Left cardiac atrium (tissue), 4 donors: ENCODE measurements around the gene SCGB1A1. TPM values are rescaled to one million over a fixed set of nuclear protein-coding genes. Genes with fewer than 3 reads are reported as not detected.

ENCODE experiments used
- ATAC-seq, 2 donors: fragments of 200-7000 bp; cut with Tn5 transposase; one replicate each; pipeline ENCODE4 v1.9.1; 2020; ENCODE audit warnings: mild to moderate bottlenecking in 2 of 2, moderate library complexity in 2 of 2
- DNase-seq: peaks from one replicate; pipeline ENCODE4 v3.0.0-alpha.2; 2020
- intact Hi-C, 2 donors: fragments of 100-400 bp; cut with DNase I; formaldehyde crosslinking; loops; one replicate each; pipeline versions ENCODE4 v1.14.1 to v1.15.1; 2022 to 2023
- total RNA-seq, 2 donors: library from RNA; stranded (reverse); fragmentation: NEBNext Ultra II Directional; extraction: Animal tissue kit (Norgen Biotek cat#: 25700); gene quantifications; one replicate each; pipeline ENCODE4 v1.2.1, GENCODE V29; 2021
- donor health status: DM: no; HTN: yes; CAD: no.
- donor health status: DM: no; HTN: yes; CAD: no; lungs with severe emphysema.
- donor health status: DM: yes; HTN: yes; CAD: no.
- donor health status: Dilated cardiomyopathy.

Gene SCGB1A1
- total RNA-seq, 2 donors from 2014 or later, result not detected

DNA sequence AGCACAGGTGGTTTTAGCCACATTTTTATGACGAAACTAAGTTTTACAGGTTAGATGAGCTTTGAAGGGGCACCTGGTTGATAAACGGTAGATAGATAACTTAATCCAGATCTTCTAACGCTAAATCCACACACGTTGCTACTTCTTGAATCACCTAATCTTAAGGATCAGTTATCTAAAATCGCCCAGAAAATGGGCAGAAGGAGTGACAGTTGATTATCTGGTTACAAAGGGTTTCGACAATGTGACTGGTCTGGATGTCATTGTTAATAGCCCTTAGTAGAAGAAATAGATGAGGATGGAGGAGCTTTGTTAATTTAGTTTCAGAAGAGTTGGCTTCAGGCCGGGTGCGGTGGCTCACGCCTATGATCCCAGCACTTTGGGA is 43.7 kb downstream of the SCGB1A1 start:
- intact Hi-C loops, result no loop called here

DNA sequence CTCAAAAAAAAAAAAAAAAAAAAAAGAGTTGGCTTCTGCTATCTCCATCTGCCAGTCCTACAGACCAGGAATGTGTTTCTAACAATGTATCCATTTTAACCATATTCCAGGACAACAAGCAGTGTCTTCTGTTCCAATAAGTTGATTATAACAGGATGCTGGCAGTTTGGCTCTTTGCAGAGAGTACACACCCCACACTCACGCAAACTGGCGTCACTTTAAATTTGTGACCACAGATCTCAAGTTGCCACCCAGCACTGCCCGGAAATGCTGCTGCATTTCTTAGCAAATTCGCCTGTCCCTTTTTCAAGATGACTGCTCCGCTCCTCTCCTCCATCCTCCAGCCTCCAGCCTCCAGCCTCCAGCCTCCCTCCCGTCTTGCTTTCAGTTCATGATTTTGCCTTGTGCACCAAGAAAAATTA is 44.3 kb downstream of the SCGB1A1 start:
- DNase-seq, result no peak
- peak in 1 of 2 donors; percentile 23 for ATAC-seq
- intact Hi-C loops, result no loop called here

More for the DNA sequence above, 43.7 kb downstream of the SCGB1A1 start:
- no peak for DNase-seq
- ATAC-seq, result no peak

GRCh38 chr11:62464655-62465054 is 45.8 kb downstream of the SCGB1A1 start:
- intact Hi-C loops, result no loop called here
- ATAC-seq (no peak), DNase-seq (no peak)

DNA sequence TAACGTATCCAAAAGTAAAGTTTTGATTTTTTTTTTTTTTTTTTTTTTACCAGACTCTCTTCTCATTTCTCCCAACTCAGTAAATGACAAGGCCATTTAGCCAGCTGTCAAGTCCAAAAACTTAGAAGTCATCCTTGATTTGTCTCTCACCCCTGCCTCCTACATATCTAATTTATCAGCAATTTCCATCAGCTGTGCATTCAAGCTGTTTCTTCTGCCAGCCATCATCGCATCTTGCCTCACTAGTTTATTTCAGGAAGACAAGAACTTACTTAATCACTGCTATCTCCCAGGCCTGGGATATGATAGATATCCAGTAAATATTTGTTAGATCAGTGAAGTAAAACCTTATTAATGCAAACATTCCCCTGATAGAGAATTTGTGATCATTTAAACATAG is 47.6 kb downstream of the SCGB1A1 start:
- intact Hi-C loops, result no loop called here
- ATAC-seq (no peak), DNase-seq (no peak)

- intact Hi-C loops, result no loop called here
- no peak for ATAC-seq
These were observed 49.7 kb downstream of the SCGB1A1 start for GRCh38 chr11:62468577-62468976.

DNA sequence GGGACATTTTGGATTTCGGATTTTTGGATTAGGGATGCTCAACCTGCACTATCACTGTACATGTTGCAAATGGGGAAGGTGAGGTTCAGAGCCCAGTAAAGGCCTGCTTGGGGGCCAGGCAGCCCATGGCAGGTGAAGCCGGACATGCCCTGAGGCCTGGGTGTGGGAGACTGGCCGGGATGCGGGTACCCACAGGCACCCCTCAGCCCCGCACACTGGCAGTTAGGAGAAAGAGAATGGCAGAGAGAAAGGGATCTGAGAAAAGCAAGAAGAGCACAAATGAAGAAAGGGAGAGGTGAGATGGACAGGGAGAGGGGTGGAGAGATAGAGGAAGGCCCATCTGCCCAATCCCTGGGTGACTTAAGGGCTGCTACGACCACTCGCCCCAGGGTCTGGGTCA is 52.8 kb downstream of the SCGB1A1 start:
- ATAC-seq (peak in 1 of 2 donors; percentile 14), DNase-seq (no peak)
- intact Hi-C loops, result no loop called here

More at GRCh38 chr11:62468577-62468976, 49.7 kb downstream of the SCGB1A1 start:
- no peak for DNase-seq

- DNase-seq (no peak), ATAC-seq (peak; percentile 57 to 91)
- intact Hi-C loops, result no loop called here
These were observed 53.4 kb downstream of the SCGB1A1 start for GRCh38 chr11:62472063-62472884.

Other genes starting within 250 kb of the SCGB1A1 start
- not detected for gene SCGB1D1, start 228.8 kb upstream of the SCGB1A1 start, total RNA-seq
- gene SCGB2A1, start 210.4 kb upstream of the SCGB1A1 start, total RNA-seq, result not detected
- 1 to 10 TPM in 1 of 2 donors, not detected in 1; 1.2 TPM for gene SCGB1D2, start 176.8 kb upstream of the SCGB1A1 start, total RNA-seq
- not detected for gene SCGB2A2, start 148.9 kb upstream of the SCGB1A1 start, total RNA-seq
- not detected for gene SCGB1D4, start 120.0 kb upstream of the SCGB1A1 start, total RNA-seq
- gene ASRGL1, start 81.6 kb upstream of the SCGB1A1 start, total RNA-seq, result 1 to 10 TPM; 7.8 to 8.1 TPM
- 100 to 1,000 TPM; 329 to 404 TPM for gene AHNAK, start 127.8 kb downstream of the SCGB1A1 start, total RNA-seq
- gene EEF1G, start 154.9 kb downstream of the SCGB1A1 start, total RNA-seq, result 100 to 1,000 TPM; 833 to 894 TPM
- 10 to 100 TPM in 1 of 2 donors, 1 to 10 TPM in 1; 9.6 to 11.5 TPM for gene TUT1, start 172.5 kb downstream of the SCGB1A1 start, total RNA-seq
- 10 to 100 TPM; 38.1 to 60.6 TPM for gene MTA2, start 182.8 kb downstream of the SCGB1A1 start, total RNA-seq
- 10 to 100 TPM; 29.1 to 46.8 TPM for gene EML3, start 193.7 kb downstream of the SCGB1A1 start, total RNA-seq
- gene ROM1, start 194.2 kb downstream of the SCGB1A1 start, total RNA-seq, result 1 to 10 TPM; 3.7 to 3.8 TPM
- gene B3GAT3, start 203.0 kb downstream of the SCGB1A1 start, total RNA-seq, result 10 to 100 TPM; 20.5 to 22.4 TPM
- 100 to 1,000 TPM; 130 to 136 TPM for gene GANAB, start 227.6 kb downstream of the SCGB1A1 start, total RNA-seq
- gene INTS5, start 234.3 kb downstream of the SCGB1A1 start, total RNA-seq, result 10 to 100 TPM; 11.0 to 13.8 TPM
- gene C11orf98, start 246.2 kb downstream of the SCGB1A1 start, total RNA-seq, result 10 to 100 TPM; 33.9 to 41.1 TPM
- 10 to 100 TPM in 1 of 2 donors, 1 to 10 TPM in 1; 6.6 to 10.0 TPM for gene CSKMT, start 246.3 kb downstream of the SCGB1A1 start, total RNA-seq